ENCODE measurements around the gene PROK1. TPM values are rescaled to one million over a fixed set of nuclear protein-coding genes. Genes with fewer than 3 reads are reported as not detected.

The PROK1 gene
- polyA plus RNA-seq, 3 donors = not detected

- Histone ChIP-seq H3K4me1 (ENCODE audit: control insufficient read depth in 1 of 2, insufficient read depth in 2 of 2, low read length in 2 of 2) (no peaks in the 10 kb centered on the region), H3K79me2 (ENCODE audit: insufficient read depth, low read length) (no peaks in the 10 kb centered on the region), H3K27me3 (ENCODE audit: control insufficient read depth in 2 of 2, insufficient read depth in 2 of 2, low read length in 2 of 2) (no peaks in the 10 kb centered on the region), H2AFZ (ENCODE audit: insufficient read depth, low read depth, low read length, poor library complexity, severe bottlenecking) (no peak overlapping the region), H4K20me1 (ENCODE audit: insufficient read depth, low read length) (no peaks in the 10 kb centered on the region), H3K4me2 (replicated peaks; ENCODE audit: extremely low read depth, low read length, poor library complexity, severe bottlenecking) (no peak overlapping the region), H3K27ac (ENCODE audit: low read depth in 1 of 2, low read length in 2 of 2) (no peak overlapping the region), H3K9me3 (replicated peaks in 1 of 2; ENCODE audit: control insufficient read depth in 1 of 2, insufficient read depth in 1 of 2, low read length in 2 of 2) (no peaks in the 10 kb centered on the region), H3K4me3 (replicated peaks in 1 of 3; ENCODE audit: low read depth in 2 of 3, low read length in 3 of 3) (no peak overlapping the region), H3K36me3 (replicated peaks in 1 of 2; ENCODE audit: control insufficient read depth in 1 of 2, insufficient read depth in 2 of 2, low read length in 2 of 2) (no peaks in the 10 kb centered on the region), H3K9ac (ENCODE audit: insufficient read depth, low read length, poor library complexity, severe bottlenecking) (no peak overlapping the region)
- Mint-ChIP-seq H3K36me3 (no peaks in the 10 kb centered on the region), H3K9me3 (no peaks in the 10 kb centered on the region), H3K4me3 (no peak overlapping the region), H3K27ac (no peak overlapping the region), H3K4me1 (no peaks in the 10 kb centered on the region), H3K27me3 (ENCODE audit: low read depth in 3 of 3) (peaks cover 2 to 3% (median 2%) of the 10 kb centered on the region in 3 donors)
- intact Hi-C loops (cut with micrococcal nuclease) = loop anchor here (5.0 to 10.0 kb wide), 3 partner anchors 148 to 261 kb away; no protein-coding TSS in a partner anchor
- no peak for DNase-seq
- TF ChIP-seq CTCF (IDR thresholded peaks at IDR 0.05) = no peak
These were observed 12.0 kb downstream of the PROK1 start for GRCh38 chr1:110462964-110463363.

GRCh38 chr1:110463725-110464124, 12.8 kb downstream of the PROK1 start:
- Histone ChIP-seq H3K4me2 (replicated peaks; ENCODE audit: extremely low read depth, low read length, poor library complexity, severe bottlenecking) (no peak overlapping the region), H3K9me3 (replicated peaks in 1 of 2; ENCODE audit: control insufficient read depth in 1 of 2, insufficient read depth in 1 of 2, low read length in 2 of 2) (no peaks in the 10 kb centered on the region), H3K4me1 (ENCODE audit: control insufficient read depth in 1 of 2, insufficient read depth in 2 of 2, low read length in 2 of 2) (no peaks in the 10 kb centered on the region), H3K36me3 (replicated peaks in 1 of 2; ENCODE audit: control insufficient read depth in 1 of 2, insufficient read depth in 2 of 2, low read length in 2 of 2) (no peaks in the 10 kb centered on the region), H2AFZ (ENCODE audit: insufficient read depth, low read depth, low read length, poor library complexity, severe bottlenecking) (no peak overlapping the region), H3K79me2 (ENCODE audit: insufficient read depth, low read length) (no peaks in the 10 kb centered on the region), H3K4me3 (replicated peaks in 1 of 3; ENCODE audit: low read depth in 2 of 3, low read length in 3 of 3) (no peak overlapping the region), H3K9ac (ENCODE audit: insufficient read depth, low read length, poor library complexity, severe bottlenecking) (no peak overlapping the region), H4K20me1 (ENCODE audit: insufficient read depth, low read length) (no peaks in the 10 kb centered on the region), H3K27ac (ENCODE audit: low read depth in 1 of 2, low read length in 2 of 2) (no peak overlapping the region), H3K27me3 (ENCODE audit: control insufficient read depth in 2 of 2, insufficient read depth in 2 of 2, low read length in 2 of 2) (no peaks in the 10 kb centered on the region)
- WGBS (ENCODE audit: insufficient coverage) = 91% methylated on average over 8 of the region's 9 CpGs
- Mint-ChIP-seq H3K36me3 (no peaks in the 10 kb centered on the region), H3K27ac (no peak overlapping the region), H3K4me1 (no peaks in the 10 kb centered on the region), H3K27me3 (ENCODE audit: low read depth in 3 of 3) (peaks cover 2 to 3% (median 2%) of the 10 kb centered on the region in 3 donors), H3K9me3 (no peaks in the 10 kb centered on the region), H3K4me3 (no peak overlapping the region)
- TF ChIP-seq CTCF (IDR thresholded peaks at IDR 0.05) = no peak
- no peak for DNase-seq
- intact Hi-C loops (cut with micrococcal nuclease) = loop anchor here (5.0 to 10.0 kb wide), 3 partner anchors 149 to 261 kb away; no protein-coding TSS in a partner anchor
